MCF 10A (cell line): ENCODE results near the gene COG7. TPM values are rescaled to one million over a fixed set of nuclear protein-coding genes. Genes with fewer than 3 reads are reported as not detected.

Experiments
- BruUV-seq: library from RNA; stranded (reverse); fragments of 400-500 nt; replicated peaks from 2 replicates; lab custom pipeline; 2021; lab: Mats Ljungman, UMichigan
- CTCF ChIA-PET: fragments of 300-600 bp; sonication (Branson Sonifier 250); formaldehyde crosslinking; extraction: SDS; loops from one replicate; lab custom pipeline; 2021; ENCODE audit warnings: antibody characterized with exemption, inconsistent platforms; lab: Yijun Ruan, JAX
- POLR2A ChIA-PET: fragments of 300-600, 350-650 bp; sonication (Branson Sonifier 250); formaldehyde crosslinking; extraction: SDS; loops from one replicate; lab custom pipeline; 2020; ENCODE audit warnings: antibody characterized with exemption, inconsistent platforms; lab: Yijun Ruan, JAX
- DNase-seq: peaks from one replicate; pipeline ENCODE4 v3.0.0-alpha.2; 2018; ENCODE audit not compliant: unreplicated experiment
- H3K27ac Mint-ChIP-seq: one replicate; pipeline ENCODE4 v1.8.0; 2022; ENCODE audit warnings: mild to moderate bottlenecking, low read depth, mixed read lengths; ENCODE audit not compliant: unreplicated experiment
- H3K27me3 Mint-ChIP-seq: one replicate; pipeline ENCODE4 v1.8.0; 2022; ENCODE audit warnings: mixed read lengths; ENCODE audit not compliant: insufficient read depth, unreplicated experiment
- H3K36me3 Mint-ChIP-seq: one replicate; pipeline ENCODE4 v1.8.0; 2022; ENCODE audit warnings: mild to moderate bottlenecking, moderate library complexity, mixed read lengths; ENCODE audit not compliant: insufficient read depth, unreplicated experiment
- H3K4me1 Mint-ChIP-seq: one replicate; pipeline ENCODE4 v1.8.0; 2022; ENCODE audit warnings: mixed read lengths; ENCODE audit not compliant: insufficient read depth, unreplicated experiment
- H3K4me3 Mint-ChIP-seq: one replicate; pipeline ENCODE4 v1.8.0; 2022; ENCODE audit warnings: mild to moderate bottlenecking, moderate library complexity, mixed read lengths; ENCODE audit not compliant: unreplicated experiment
- H3K9me3 Mint-ChIP-seq: one replicate; pipeline ENCODE4 v1.8.0; 2022; ENCODE audit warnings: mixed read lengths; ENCODE audit not compliant: unreplicated experiment
- CTCF ChIP-seq: fragments of 200-600 bp; IDR thresholded peaks from one replicate; pipeline ENCODE4 v1.8.0; 2022; ENCODE audit warnings: antibody characterized with exemption, mild to moderate bottlenecking; ENCODE audit not compliant: unreplicated experiment
- intact Hi-C: fragments of 100-400 bp; cut with micrococcal nuclease; formaldehyde crosslinking; loops from 2 replicates; pipeline ENCODE4 v1.14.1; 2022
- total RNA-seq: library from RNA; stranded (reverse); gene quantifications from 2 replicates; pipeline ENCODE4 v1.2.3, GENCODE V29; 2022

COG7 gene
- total RNA-seq, 1 experiment from 2014 or later, result 10.0 TPM

- ChIA-PET CTCF (interaction anchor here (0.6 to 2.3 kb wide), 3 partner anchors 65 to 701 kb away, joined by 3 to 8 read pairs (median 3); no protein-coding TSS in a partner anchor), POLR2A (interaction anchor here (0.6 to 1.9 kb wide), 5 partner anchors 24 to 175 kb away, joined by 3 to 6 read pairs (median 4); no protein-coding TSS in a partner anchor)
- peak; percentile 28 for DNase-seq
- Mint-ChIP-seq H3K4me3 (no peak overlapping the region), H3K27ac (peak overlapping the region; percentile 59), H3K9me3 (no peaks in the 10 kb centered on the region), H3K27me3 (no peaks in the 10 kb centered on the region), H3K4me1 (peaks cover 25% of the 10 kb centered on the region), H3K36me3 (no peaks in the 10 kb centered on the region)
- no peak for TF ChIP-seq CTCF
- no TSS peak for BruUV-seq
- intact Hi-C loops, result no loop called here
Measured at GRCh38 chr16:23359092-23359760, 93.8 kb downstream of the COG7 start.

DNA sequence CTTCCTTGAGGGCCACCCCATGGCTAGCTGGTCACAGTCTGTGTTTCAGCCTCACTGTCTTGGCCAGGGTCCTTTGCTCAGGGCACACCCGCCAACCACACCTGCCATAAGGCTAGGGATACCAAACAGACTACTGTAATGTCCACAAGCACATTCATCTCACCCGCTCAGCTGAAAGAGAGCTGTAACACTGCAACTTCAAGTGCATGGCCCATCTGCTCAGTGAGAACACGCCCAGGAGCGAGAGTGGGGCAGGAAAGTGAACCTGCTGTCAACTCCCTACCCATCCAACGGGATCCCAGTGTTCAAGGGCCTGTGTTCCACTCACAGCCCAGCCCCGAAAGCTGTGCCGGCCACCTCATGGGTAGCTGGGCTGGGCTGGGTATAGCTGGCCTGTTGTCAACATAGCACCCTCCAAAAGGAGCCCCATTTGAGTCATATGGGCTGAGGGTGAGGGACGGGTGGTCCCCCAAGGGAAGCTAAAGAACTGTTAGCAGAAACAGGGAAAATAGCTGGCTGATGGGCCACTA, 95.2 kb downstream of the COG7 start:
- intact Hi-C loops, result no loop called here
- Mint-ChIP-seq H3K9me3 (no peaks in the 10 kb centered on the region), H3K27me3 (no peaks in the 10 kb centered on the region), H3K4me3 (no peak overlapping the region), H3K4me1 (peaks cover 14% of the 10 kb centered on the region), H3K27ac (no peak overlapping the region), H3K36me3 (no peaks in the 10 kb centered on the region)
- no TSS peak for BruUV-seq
- POLR2A ChIA-PET, result interaction anchor here (0.6 to 1.9 kb wide), 2 partner anchors 38 to 100 kb away, joined by 3 to 6 read pairs; no protein-coding TSS in a partner anchor
- CTCF ChIA-PET, result interaction anchor here (0.9 to 1.6 kb wide), 3 partner anchors 34 to 77 kb away, joined by 3 read pairs; no protein-coding TSS in a partner anchor
- no peak for DNase-seq
- no peak for TF ChIP-seq CTCF

GRCh38 chr16:23356941-23357340, 96.0 kb downstream of the COG7 start:
- Mint-ChIP-seq H3K27me3 (no peaks in the 10 kb centered on the region), H3K27ac (no peak overlapping the region), H3K4me1 (peaks cover 6% of the 10 kb centered on the region), H3K4me3 (no peak overlapping the region), H3K36me3 (no peaks in the 10 kb centered on the region), H3K9me3 (no peaks in the 10 kb centered on the region)
- DNase-seq, result no peak
- no peak for TF ChIP-seq CTCF
- CTCF ChIA-PET, result interaction anchor here (1.0 to 1.4 kb wide), 2 partner anchors 60 to 136 kb away, joined by 3 to 4 read pairs; no protein-coding TSS in a partner anchor
- intact Hi-C loops, result no loop called here
- no TSS peak for BruUV-seq
- POLR2A ChIA-PET, result interaction anchor here (2.0 kb wide), 1 partner anchor 10 kb away, joined by 5 read pairs; no protein-coding TSS in a partner anchor

GRCh38 chr16:23355106-23355670, 97.8 kb downstream of the COG7 start:
- H3K9me3 Mint-ChIP-seq, result no peaks in the 10 kb centered on the region
- intact Hi-C loops, result no loop called here
- H3K36me3 Mint-ChIP-seq, result no peaks in the 10 kb centered on the region
- no peak for DNase-seq
- H3K4me3 Mint-ChIP-seq, result no peak overlapping the region
- no TSS peak for BruUV-seq
- no peak for TF ChIP-seq CTCF
- no peaks in the 10 kb centered on the region for H3K27me3 Mint-ChIP-seq
- peak overlapping the region; percentile 25 for H3K27ac Mint-ChIP-seq
- ChIA-PET CTCF (interaction anchor here (1.1 to 1.4 kb wide), 2 partner anchors 13 to 59 kb away, joined by 3 read pairs; no protein-coding TSS in a partner anchor), POLR2A (interaction anchor here (0.7 to 2.0 kb wide), 2 partner anchors 8 to 38 kb away, joined by 5 read pairs; no protein-coding TSS in a partner anchor)
- peaks cover 6% of the 10 kb centered on the region for H3K4me1 Mint-ChIP-seq
